ENCODE data around the gene DBF4B. TPM values are rescaled to one million over a fixed set of nuclear protein-coding genes. Genes with fewer than 3 reads are reported as not detected.

The DBF4B gene
- total RNA-seq, 1 experiment from 2014 or later = 26.1 TPM

DNA sequence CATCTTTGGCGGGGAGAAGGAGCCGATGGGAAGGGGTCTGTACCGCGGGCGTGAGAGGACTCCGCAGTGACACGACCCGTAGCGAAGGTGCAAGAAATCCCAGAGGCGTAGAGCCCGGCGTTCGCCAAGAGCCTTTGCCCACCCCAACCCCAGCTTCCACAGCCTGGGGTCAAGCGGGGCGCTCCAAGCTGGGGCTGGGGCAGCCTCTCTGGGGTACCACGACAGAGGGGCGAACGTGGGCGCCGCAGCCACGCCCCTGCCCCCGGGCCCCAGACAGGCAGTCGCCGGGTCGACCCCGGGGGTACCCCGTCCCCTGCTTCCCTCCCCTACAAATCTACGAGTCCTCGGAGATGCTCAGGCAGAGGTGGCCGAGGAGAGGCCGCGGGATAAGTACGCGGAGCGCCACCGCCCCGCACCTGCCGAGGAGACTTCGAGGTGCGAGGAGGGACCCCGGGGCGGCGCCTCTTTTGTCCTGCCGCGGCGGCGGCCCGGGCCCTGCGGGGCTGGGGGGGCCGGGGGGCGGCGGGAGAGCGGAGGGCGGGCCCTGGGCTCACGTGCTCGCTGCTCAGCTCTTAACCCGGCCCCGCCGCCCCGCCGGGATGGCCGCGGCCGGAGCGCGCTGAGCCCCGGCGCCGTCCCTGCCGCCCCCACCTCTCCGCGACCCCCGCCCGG is 50.1 kb downstream of the DBF4B start, which contains the start of gene ADAM11:
Gene ADAM11 (plus strand): TSS at position 575 of the 672 bp plus-strand sequence. CDS start 212 bp downstream, outside the sequence.
- Histone ChIP-seq H4K20me1 (ENCODE audit: insufficient read depth) (no peaks in the 10 kb centered on the region), H3K27me3 (ENCODE audit: insufficient read depth, low read length) (no peaks in the 10 kb centered on the region), H3K4me3 (replicated peaks in 1 of 2; ENCODE audit: low read depth in 1 of 2, low read length in 2 of 2) (peak within 1 kb of the TSS; percentile 62 to 75), H3K9me2 (ENCODE audit: insufficient read depth) (no peaks in the 10 kb centered on the region), H3K27ac (ENCODE audit: low read depth, low read length) (peak within 1 kb of the TSS; percentile 52; the same call in 1 of the 2 replicates), H3K36me3 (ENCODE audit: control insufficient read depth in 1 of 2, insufficient read depth in 2 of 2, low read length in 2 of 2) (no peaks in the 10 kb centered on the region), H3K9ac (ENCODE audit: low read length) (peak within 1 kb of the TSS; percentile 77), H3K9me3 (ENCODE audit: control insufficient read depth in 1 of 2, insufficient read depth in 1 of 2, low read depth in 1 of 2, low read length in 2 of 2) (no peaks in the 10 kb centered on the region), H3K79me2 (ENCODE audit: insufficient read depth, low read length) (no peaks in the 10 kb centered on the region), H3K4me2 (ENCODE audit: low read length) (peak within 1 kb of the TSS; percentile 97), H2AFZ (ENCODE audit: low read depth, low read length, poor library complexity, severe bottlenecking) (no peak within 1 kb of the TSS), H3K4me1 (ENCODE audit: control insufficient read depth in 1 of 2, insufficient read depth in 2 of 2, low read length in 2 of 2) (peaks cover 6 to 9% of the 10 kb centered on the region in 2 experiments; a peak in 3 of 4 replicates)
- ATAC-seq = peak; percentile 77
- no peak for TF ChIP-seq FOSL1 (IDR thresholded peaks at IDR 0.05; ENCODE audit: low read depth)
- no peak for TF ChIP-seq POLR2AphosphoS5 (IDR thresholded peaks at IDR 0.05; ENCODE audit: low read depth, low read length)
- TF ChIP-seq ELF1 (IDR thresholded peaks at IDR 0.05; ENCODE audit: borderline replicate concordance, low read depth) = no peak
- ChIA-PET CTCF (interaction anchor here (2.1 kb wide), 1 partner anchor 17 kb away, joined by 8 read pairs; no protein-coding TSS in a partner anchor), POLR2A (interaction anchor here (0.6 to 1.4 kb wide), 2 partner anchors 70 to 225 kb away, joined by 3 read pairs; no protein-coding TSS in a partner anchor), RAD21 (ENCODE audit: low non-redundant PET in 1 of 2, low total read pairs in 2 of 2, uncharacterized antibody in 2 of 2, unreplicated experiment in 2 of 2) (no interaction called here)
- BruUV-seq (replicated peaks) = no TSS peak
- intact Hi-C loops (cut with micrococcal nuclease) = no loop called here
- no peak for DNase-seq (ENCODE audit: low read depth, low spot score)

DNA sequence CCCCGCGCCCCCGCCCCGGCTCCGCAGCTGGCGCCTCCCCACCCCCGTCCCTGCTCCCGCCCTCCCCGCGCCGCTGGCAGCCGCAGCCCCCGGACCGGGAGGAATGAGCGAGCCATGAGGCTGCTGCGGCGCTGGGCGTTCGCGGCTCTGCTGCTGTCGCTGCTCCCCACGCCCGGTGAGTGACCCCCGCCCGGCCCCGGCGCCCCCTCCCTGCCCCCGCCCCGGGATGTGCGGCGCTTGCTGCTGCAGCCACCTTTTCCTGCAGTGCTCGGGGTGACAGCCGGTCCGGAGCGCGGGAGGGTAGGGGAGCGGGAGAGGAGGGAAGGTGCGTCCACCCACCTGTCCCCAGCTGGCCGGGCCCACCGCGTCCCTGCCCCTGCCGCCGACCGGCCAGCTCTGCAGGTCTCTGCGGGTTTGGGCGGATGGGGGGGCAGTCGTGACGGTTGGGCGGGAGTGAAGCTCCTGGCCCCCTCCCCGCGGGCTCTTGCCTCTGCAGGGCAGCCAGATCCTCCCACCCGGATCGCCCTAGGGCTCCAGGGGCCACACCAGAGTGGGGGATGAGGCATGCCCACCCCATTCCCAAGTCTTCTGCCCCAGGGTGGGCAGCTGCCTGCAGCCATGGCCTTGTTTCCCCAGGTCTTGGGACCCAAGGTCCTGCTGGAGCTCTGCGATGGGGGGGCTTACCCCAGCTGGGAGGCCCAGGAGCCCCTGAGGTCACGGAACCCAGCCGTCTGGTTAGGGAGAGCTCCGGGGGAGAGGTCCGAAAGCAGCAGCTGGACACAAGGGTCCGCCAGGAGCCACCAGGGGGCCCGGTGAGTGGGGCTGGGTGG is 50.8 kb downstream of the DBF4B start:
- peak overlapping the region; percentile 62 to 75 for H3K4me3 ChIP-seq (replicated peaks in 1 of 2; ENCODE audit: low read depth in 1 of 2, low read length in 2 of 2)
- H2AFZ ChIP-seq (ENCODE audit: low read depth, low read length, poor library complexity, severe bottlenecking) = no peak overlapping the region
- peak in 2 of 3 experiments; percentile 19 to 20; a peak in 1 of 6 replicates for TF ChIP-seq CTCF (IDR thresholded peaks at IDR 0.05 in 2 of 3, conservative IDR thresholded peaks at IDR 0.05 in 1 of 3; ENCODE audit: borderline replicate concordance in 1 of 3, insufficient read depth in 1 of 3, low read depth in 2 of 3, low read length in 2 of 3)
- TF ChIP-seq CEBPB (IDR thresholded peaks at IDR 0.05; ENCODE audit: low read depth) = no peak
- peak overlapping the region; percentile 97 for H3K4me2 ChIP-seq (ENCODE audit: low read length)
- ATAC-seq = peak; percentile 50
- no peaks in the 10 kb centered on the region for H3K79me2 ChIP-seq (ENCODE audit: insufficient read depth, low read length)
- RAD21 ChIA-PET (ENCODE audit: low non-redundant PET in 1 of 2, low total read pairs in 2 of 2, uncharacterized antibody in 2 of 2, unreplicated experiment in 2 of 2) = no interaction called here
- no peaks in the 10 kb centered on the region for H3K9me2 ChIP-seq (ENCODE audit: insufficient read depth)
- peak overlapping the region; percentile 52; the same call in 1 of the 2 replicates for H3K27ac ChIP-seq (ENCODE audit: low read depth, low read length)
- no peaks in the 10 kb centered on the region for H3K9me3 ChIP-seq (ENCODE audit: control insufficient read depth in 1 of 2, insufficient read depth in 1 of 2, low read depth in 1 of 2, low read length in 2 of 2)
- H3K9ac ChIP-seq (ENCODE audit: low read length) = peak overlapping the region; percentile 77
- no peaks in the 10 kb centered on the region for H3K27me3 ChIP-seq (ENCODE audit: insufficient read depth, low read length)
- intact Hi-C loops (cut with micrococcal nuclease) = no loop called here
- POLR2A ChIA-PET = interaction anchor here (0.6 to 1.4 kb wide), 2 partner anchors 71 to 226 kb away, joined by 3 read pairs; no protein-coding TSS in a partner anchor
- no peak for DNase-seq (ENCODE audit: low read depth, low spot score)
- CTCF ChIA-PET = interaction anchor here (2.1 kb wide), 1 partner anchor 16 kb away, joined by 8 read pairs; no protein-coding TSS in a partner anchor
- H3K4me1 ChIP-seq (ENCODE audit: control insufficient read depth in 1 of 2, insufficient read depth in 2 of 2, low read length in 2 of 2) = peaks cover 6 to 9% of the 10 kb centered on the region in 2 experiments; a peak in 3 of 4 replicates
- BruUV-seq (replicated peaks) = no TSS peak
- no peaks in the 10 kb centered on the region for H4K20me1 ChIP-seq (ENCODE audit: insufficient read depth)
- H3K36me3 ChIP-seq (ENCODE audit: control insufficient read depth in 1 of 2, insufficient read depth in 2 of 2, low read length in 2 of 2) = no peaks in the 10 kb centered on the region
